IMR-90 (cell line): ENCODE measurements around the gene STARD10.
A peak's percentile ranks its signal among the peaks of the same experiment; 100 is the strongest.

Source experiments
- BHLHE40 ChIP-seq: fragments of 150-350 bp; IDR thresholded peaks from 2 replicates; pipeline ENCODE4 v1.6.1; 2016; ENCODE audit warnings: mild to moderate bottlenecking, low read depth, low read length
- CHD1 ChIP-seq: IDR thresholded peaks from 2 replicates; pipeline ENCODE4 v1.6.1; 2012; ENCODE audit warnings: low read depth, low read length, improper control_type of control experiment
- MAZ ChIP-seq: IDR thresholded peaks from 2 replicates; pipeline ENCODE4 v1.6.1; 2012; ENCODE audit warnings: low read depth, mild to moderate bottlenecking, low read length, improper control_type of control experiment, moderate library complexity, borderline replicate concordance
- POLR2A ChIP-seq: IDR thresholded peaks from 2 replicates; pipeline ENCODE4 v1.6.1; 2012; ENCODE audit warnings: mild to moderate bottlenecking, low read depth, low read length
- RAD21 ChIP-seq: IDR thresholded peaks from 2 replicates; pipeline ENCODE4 v1.6.1; 2012; ENCODE audit warnings: low read length, improper control_type of control experiment
- RCOR1 ChIP-seq: IDR thresholded peaks from 2 replicates; pipeline ENCODE4 v1.6.1; 2012; ENCODE audit warnings: mild to moderate bottlenecking, low read length, improper control_type of control experiment; ENCODE audit not compliant: insufficient replicate concordance
- TF ChIP-seq, protein P1 (sequence below): fragments of 150-350 bp; IDR thresholded peaks from 2 replicates; pipeline ENCODE4 v1.6.1; 2016; ENCODE audit warnings: low read depth, mild to moderate bottlenecking, low read length, moderate library complexity, borderline replicate concordance
- TF ChIP-seq, protein P2 (sequence below): conservative IDR thresholded peaks from 2 replicates; pipeline ENCODE4 v1.5.1; 2012; ENCODE audit warnings: mild to moderate bottlenecking, low read depth, low read length, improper control_type of control experiment

DNA sequence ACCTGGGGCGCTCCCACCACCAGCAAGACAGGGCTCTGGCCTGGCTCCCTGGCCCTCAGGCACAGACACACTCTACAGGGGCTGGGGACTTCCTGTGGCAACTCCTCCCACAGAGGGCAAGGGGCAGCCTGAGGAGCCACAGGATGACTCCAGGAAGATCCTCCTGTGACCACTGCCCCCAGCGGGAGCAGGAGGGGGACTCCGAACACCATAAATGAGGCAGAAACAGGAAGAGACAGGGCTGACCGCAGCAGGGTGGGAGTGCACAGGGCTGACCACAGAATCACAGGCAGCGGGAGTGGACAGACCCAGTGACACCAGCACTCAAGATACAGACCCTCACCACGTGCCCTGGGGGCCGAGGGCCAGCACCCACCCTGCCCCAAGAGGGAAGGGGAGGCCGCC is 52.4 kb downstream of the STARD10 start:
- TF ChIP-seq, protein P1, sequence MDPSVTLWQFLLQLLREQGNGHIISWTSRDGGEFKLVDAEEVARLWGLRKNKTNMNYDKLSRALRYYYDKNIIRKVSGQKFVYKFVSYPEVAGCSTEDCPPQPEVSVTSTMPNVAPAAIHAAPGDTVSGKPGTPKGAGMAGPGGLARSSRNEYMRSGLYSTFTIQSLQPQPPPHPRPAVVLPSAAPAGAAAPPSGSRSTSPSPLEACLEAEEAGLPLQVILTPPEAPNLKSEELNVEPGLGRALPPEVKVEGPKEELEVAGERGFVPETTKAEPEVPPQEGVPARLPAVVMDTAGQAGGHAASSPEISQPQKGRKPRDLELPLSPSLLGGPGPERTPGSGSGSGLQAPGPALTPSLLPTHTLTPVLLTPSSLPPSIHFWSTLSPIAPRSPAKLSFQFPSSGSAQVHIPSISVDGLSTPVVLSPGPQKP = no peak
- TF ChIP-seq BHLHE40 = no peak
- TF ChIP-seq, protein P2, sequence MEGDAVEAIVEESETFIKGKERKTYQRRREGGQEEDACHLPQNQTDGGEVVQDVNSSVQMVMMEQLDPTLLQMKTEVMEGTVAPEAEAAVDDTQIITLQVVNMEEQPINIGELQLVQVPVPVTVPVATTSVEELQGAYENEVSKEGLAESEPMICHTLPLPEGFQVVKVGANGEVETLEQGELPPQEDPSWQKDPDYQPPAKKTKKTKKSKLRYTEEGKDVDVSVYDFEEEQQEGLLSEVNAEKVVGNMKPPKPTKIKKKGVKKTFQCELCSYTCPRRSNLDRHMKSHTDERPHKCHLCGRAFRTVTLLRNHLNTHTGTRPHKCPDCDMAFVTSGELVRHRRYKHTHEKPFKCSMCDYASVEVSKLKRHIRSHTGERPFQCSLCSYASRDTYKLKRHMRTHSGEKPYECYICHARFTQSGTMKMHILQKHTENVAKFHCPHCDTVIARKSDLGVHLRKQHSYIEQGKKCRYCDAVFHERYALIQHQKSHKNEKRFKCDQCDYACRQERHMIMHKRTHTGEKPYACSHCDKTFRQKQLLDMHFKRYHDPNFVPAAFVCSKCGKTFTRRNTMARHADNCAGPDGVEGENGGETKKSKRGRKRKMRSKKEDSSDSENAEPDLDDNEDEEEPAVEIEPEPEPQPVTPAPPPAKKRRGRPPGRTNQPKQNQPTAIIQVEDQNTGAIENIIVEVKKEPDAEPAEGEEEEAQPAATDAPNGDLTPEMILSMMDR = no peak
- no peak for TF ChIP-seq RAD21
- no peak for TF ChIP-seq POLR2A
- no peak for TF ChIP-seq CHD1
- TF ChIP-seq MAZ = 0 out of 2 replicates have a peak, but pooled peaks have one; percentile 33
- no peak for TF ChIP-seq RCOR1
